H1 (cell line): ENCODE results near the gene PCP4. TPM values are rescaled to one million over a fixed set of nuclear protein-coding genes. Genes with fewer than 3 reads are reported as not detected.

Source experiments
- CTCF ChIA-PET: fragments of 300-600 bp; sonication (Branson Sonifier 250); formaldehyde crosslinking; loops from one replicate; lab custom pipeline; 2021; ENCODE audit not compliant: partially characterized antibody; lab: Charles Lee
- POLR2A ChIA-PET: fragments of 300-600 bp; sonication (Branson Sonifier 250); formaldehyde crosslinking; loops from one replicate; lab custom pipeline; 2021; ENCODE audit warnings: inconsistent platforms; ENCODE audit not compliant: partially characterized antibody; lab: Charles Lee
- DNase-seq, 2 experiments: peaks; one replicate each; pipeline versions ENCODE4 v3.0.0 to v3.0.0-alpha.2; 2010 to 2022; ENCODE audit warnings: low spot score in 2 of 2, low read depth in 1 of 2, mixed read lengths in 1 of 2
- FAIRE-seq: peaks from 2 replicates; lab custom pipeline; 2011; peaks lifted over from hg19 to GRCh38; lab: Jason Lieb, UNC
- H2AFZ ChIP-seq: 2 replicates; pipeline ENCODE4 v1.8.1; 2012; ENCODE audit warnings: low read length, inconsistent platforms
- H2AK5ac ChIP-seq: 2 replicates; pipeline ENCODE4 v1.6.1; 2013; ENCODE audit warnings: low read depth, low read length
- H2BK120ac ChIP-seq: replicated peaks from 2 replicates; pipeline ENCODE3; 2013; ENCODE audit warnings: low read depth, low read length, inconsistent platforms
- H2BK12ac ChIP-seq: 2 replicates; pipeline ENCODE4 v1.6.1; 2013; ENCODE audit warnings: low read depth, low read length
- H2BK15ac ChIP-seq: 2 replicates; pipeline ENCODE4 v1.6.1; 2013; ENCODE audit warnings: low read length
- H2BK20ac ChIP-seq: 2 replicates; pipeline ENCODE4 v1.6.1; 2013; ENCODE audit warnings: low read length
- H2BK5ac ChIP-seq: 2 replicates; pipeline ENCODE4 v1.6.1; 2013; ENCODE audit warnings: low read depth, low read length
- H3K14ac ChIP-seq: 2 replicates; pipeline ENCODE4 v1.6.1; 2013; ENCODE audit warnings: inconsistent platforms; ENCODE audit not compliant: insufficient read length
- H3K18ac ChIP-seq: 2 replicates; pipeline ENCODE4 v1.6.1; 2013; ENCODE audit warnings: low read length; ENCODE audit errors: extremely low read depth
- H3K23ac ChIP-seq: 2 replicates; pipeline ENCODE4 v1.6.1; 2013; ENCODE audit warnings: inconsistent platforms; ENCODE audit not compliant: insufficient read length
- H3K23me2 ChIP-seq: 2 replicates; pipeline ENCODE4 v1.6.1; 2013; ENCODE audit warnings: low read depth, low read length
- H3K27ac ChIP-seq: 2 replicates; pipeline ENCODE4 v1.6.1; 2011; ENCODE audit warnings: low read depth, low read length, inconsistent platforms
- H3K27me3 ChIP-seq, 4 experiments: replicated peaks in 1 of 4; 1 replicate in 1 of 4; 2 replicates in 3 of 4; pipeline versions ENCODE4 v1.6.1 to v1.8.1; 2011 to 2013; ENCODE audit warnings: low read length in 3 of 4, mild to moderate bottlenecking in 3 of 4, inconsistent platforms in 2 of 4, mixed read lengths in 2 of 4, moderate library complexity in 1 of 4; ENCODE audit not compliant: control insufficient read depth in 3 of 4, insufficient read depth in 3 of 4; ENCODE audit errors: extremely low read depth in 1 of 4
- H3K36me3 ChIP-seq, 4 experiments: 2 replicates each; pipeline versions ENCODE4 v1.6.1 to v1.8.1; 2011 to 2013; ENCODE audit warnings: mild to moderate bottlenecking in 4 of 4, low read length in 3 of 4, moderate library complexity in 2 of 4, control low read depth in 1 of 4, inconsistent platforms in 1 of 4; ENCODE audit not compliant: insufficient read depth in 4 of 4, control insufficient read depth in 2 of 4
- H3K4ac ChIP-seq: replicated peaks from 2 replicates; pipeline ENCODE3; 2013; ENCODE audit warnings: low read length, low read depth, mixed read lengths, inconsistent platforms; ENCODE audit not compliant: insufficient read length
- H3K4me1 ChIP-seq, 4 experiments: replicated peaks in 1 of 4; 1 replicate in 1 of 4; 2 replicates in 3 of 4; pipeline versions ENCODE4 v1.6.1 to v1.8.1; 2011 to 2013; ENCODE audit warnings: low read length in 3 of 4, inconsistent platforms in 2 of 4, mixed read lengths in 1 of 4; ENCODE audit not compliant: insufficient read depth in 4 of 4, control insufficient read depth in 3 of 4
- H3K4me2 ChIP-seq, 2 experiments: 2 replicates each; pipeline versions ENCODE4 v1.6.1 to v1.8.1; 2011 to 2013; ENCODE audit warnings: low read depth in 2 of 2, low read length in 2 of 2, control low read depth in 1 of 2, inconsistent platforms in 1 of 2, mild to moderate bottlenecking in 1 of 2; ENCODE audit not compliant: insufficient read depth in 1 of 2
- H3K4me3 ChIP-seq, 4 experiments: fragments of 200-600, 300-600 bp in 1 of 4; sonication (generic), shearing (Covaris generic), sonication (Bioruptor Twin) in 1 of 4; 2 replicates each; pipeline versions ENCODE4 v1.5.1 to v1.8.1; 2011 to 2016; ENCODE audit warnings: low read length in 4 of 4, low read depth in 3 of 4, control low read depth in 2 of 4, inconsistent platforms in 2 of 4, mild to moderate bottlenecking in 2 of 4, mixed read lengths in 1 of 4, moderate library complexity in 1 of 4; ENCODE audit not compliant: insufficient read depth in 2 of 4; ENCODE audit errors: extremely low read depth in 1 of 4
- H3K56ac ChIP-seq: replicated peaks from 2 replicates; pipeline ENCODE3; 2013; ENCODE audit warnings: low read depth, mild to moderate bottlenecking, mixed read lengths, low read length, inconsistent platforms; ENCODE audit not compliant: insufficient read length
- H3K79me1 ChIP-seq: 2 replicates; pipeline ENCODE4 v1.6.1; 2013; ENCODE audit warnings: low read depth, low read length, control low read depth
- H3K79me2 ChIP-seq, 2 experiments: 2 replicates each; pipeline versions ENCODE4 v1.6.1 to v1.8.1; 2012 to 2013; ENCODE audit warnings: low read length in 2 of 2, mild to moderate bottlenecking in 2 of 2, inconsistent platforms in 1 of 2; ENCODE audit not compliant: insufficient read depth in 2 of 2, control insufficient read depth in 1 of 2
- H3K9ac ChIP-seq, 4 experiments: replicated peaks in 1 of 4; 1 replicate in 1 of 4; 2 replicates in 3 of 4; pipeline versions ENCODE4 v1.6.1 to v1.8.1; 2011 to 2013; ENCODE audit warnings: low read depth in 3 of 4, low read length in 3 of 4, control low read depth in 2 of 4, mild to moderate bottlenecking in 2 of 4, moderate library complexity in 2 of 4, inconsistent platforms in 1 of 4; ENCODE audit errors: extremely low read depth in 1 of 4
- H3K9me3 ChIP-seq, 2 experiments: 2 replicates each; pipeline versions ENCODE4 v1.6.1 to v1.8.1; 2012 to 2013; ENCODE audit warnings: mild to moderate bottlenecking in 2 of 2, moderate library complexity in 2 of 2, control low read depth in 1 of 2, inconsistent platforms in 1 of 2, low read depth in 1 of 2, low read length in 1 of 2, mixed read lengths in 1 of 2; ENCODE audit not compliant: insufficient read depth in 2 of 2
- H4K20me1 ChIP-seq, 2 experiments: replicated peaks in 1 of 2; 2 replicates each; pipeline versions ENCODE3 to v1.8.1; 2011 to 2013; ENCODE audit warnings: inconsistent platforms in 2 of 2, low read length in 2 of 2, mild to moderate bottlenecking in 1 of 2; ENCODE audit not compliant: insufficient read depth in 2 of 2, control insufficient read depth in 1 of 2
- H4K5ac ChIP-seq: 2 replicates; pipeline ENCODE4 v1.6.1; 2013; ENCODE audit warnings: low read length, low read depth, mixed read lengths, inconsistent platforms; ENCODE audit not compliant: insufficient read length
- H4K8ac ChIP-seq: 2 replicates; pipeline ENCODE4 v1.8.0; 2013; ENCODE audit warnings: mild to moderate bottlenecking, moderate library complexity, low read length, inconsistent platforms; ENCODE audit not compliant: insufficient read depth; ENCODE audit errors: extremely low read depth
- H4K91ac ChIP-seq: replicated peaks from 2 replicates; pipeline ENCODE3; 2013; ENCODE audit warnings: low read length, mixed read lengths, inconsistent platforms; ENCODE audit not compliant: insufficient read length
- CREB1 ChIP-seq: IDR thresholded peaks from 2 replicates; pipeline ENCODE4 v1.6.1; 2012; ENCODE audit warnings: inconsistent platforms
- EGR1 ChIP-seq: IDR thresholded peaks from 2 replicates; pipeline ENCODE4 v1.6.1; 2011; ENCODE audit warnings: low read depth, low read length, borderline replicate concordance
- FOSL1 ChIP-seq: IDR thresholded peaks from 2 replicates; pipeline ENCODE4 v1.6.1; 2011; ENCODE audit warnings: mild to moderate bottlenecking, low read depth, low read length, moderate library complexity; ENCODE audit not compliant: insufficient read depth
- HDAC2 ChIP-seq, 2 experiments: fragments of 300-600 bp in 1 of 2; sonication (generic) in 1 of 2; IDR thresholded peaks; 2 replicates each; pipeline ENCODE4 v1.6.1; 2011 to 2012; ENCODE audit warnings: low read depth in 2 of 2, low read length in 2 of 2, mild to moderate bottlenecking in 2 of 2, moderate library complexity in 2 of 2, borderline replicate concordance in 1 of 2, inconsistent platforms in 1 of 2
- POLR2AphosphoS5 ChIP-seq: IDR thresholded peaks from 2 replicates; pipeline ENCODE4 v1.6.1; 2011; ENCODE audit warnings: low read depth, low read length
- POU5F1 ChIP-seq: IDR thresholded peaks from 2 replicates; pipeline ENCODE4 v1.6.1; 2011; ENCODE audit warnings: low read depth, mild to moderate bottlenecking, low read length, moderate library complexity
- RBBP5 ChIP-seq: IDR thresholded peaks from 2 replicates; pipeline ENCODE4 v1.7.1; 2012; ENCODE audit warnings: low read depth, mild to moderate bottlenecking, inconsistent platforms, low read length, moderate library complexity, borderline replicate concordance
- SP4 ChIP-seq: IDR thresholded peaks from 2 replicates; pipeline ENCODE4 v1.6.1; 2012; ENCODE audit warnings: low read length, inconsistent platforms
- SRF ChIP-seq: IDR thresholded peaks from 2 replicates; pipeline ENCODE4 v1.6.1; 2011; ENCODE audit warnings: mild to moderate bottlenecking, low read depth, low read length, moderate library complexity
- ZNF274 ChIP-seq: IDR thresholded peaks from 2 replicates; pipeline ENCODE4 v1.7.0; 2012; ENCODE audit warnings: low read length, borderline replicate concordance; ENCODE audit errors: extremely low read depth
- WGBS, 2 experiments: shearing (Covaris generic) in 1 of 2; methylation state at CpG; one replicate each; pipeline versions ENCODE4 v1.1.6 to v1.1.7; 2013 to 2015; ENCODE audit warnings: low lambda C conversion rate in 2 of 2, mixed read lengths in 2 of 2, inconsistent platforms in 1 of 2, low coverage in 1 of 2, missing lambda C conversion rate in 1 of 2; ENCODE audit not compliant: insufficient replicate concordance in 2 of 2, insufficient coverage in 1 of 2, insufficient read length in 1 of 2; ENCODE audit errors: extremely low coverage in 1 of 2, missing lambda C conversion rate in 1 of 2; 5-methylcytosine and 5-hydroxymethylcytosine counted together
- polyA plus RNA-seq, 7 experiments: library from polyadenylated mRNA; depleted of rRNA in 3 of 7; stranded (reverse) in 5 of 7; unstranded in 2 of 7; fragments of >200 nt in 5 of 7; fragments of 200-250 nt in 2 of 7; gene quantifications; 1 replicate in 5 of 7; 2 replicates in 1 of 7; 4 replicates in 1 of 7; pipeline versions ENCODE4 v1.2.1 to v1.2.3, GENCODE V29; 2011 to 2013; ENCODE audit warnings: missing spikeins in 2 of 7, mixed read lengths in 2 of 7
- total RNA-seq: library from RNA; stranded (reverse); fragmentation: NEBNext Ultra II Directional; extraction: Animal tissue kit (Norgen Biotek cat#: 25700); gene quantifications from 2 replicates; pipeline ENCODE4 v1.2.1, GENCODE V29; 2021
- TF ChIP-seq, protein P1 (sequence below): IDR thresholded peaks from 2 replicates; pipeline ENCODE4 v1.6.1; 2012; ENCODE audit warnings: inconsistent platforms

The PCP4 gene
- total and polyA plus RNA-seq, 2 of the 8 experiments (the other 6 are each of a cell fraction or from before 2014, with no cell fraction given) = 1.8 to 2.4 TPM

DNA sequence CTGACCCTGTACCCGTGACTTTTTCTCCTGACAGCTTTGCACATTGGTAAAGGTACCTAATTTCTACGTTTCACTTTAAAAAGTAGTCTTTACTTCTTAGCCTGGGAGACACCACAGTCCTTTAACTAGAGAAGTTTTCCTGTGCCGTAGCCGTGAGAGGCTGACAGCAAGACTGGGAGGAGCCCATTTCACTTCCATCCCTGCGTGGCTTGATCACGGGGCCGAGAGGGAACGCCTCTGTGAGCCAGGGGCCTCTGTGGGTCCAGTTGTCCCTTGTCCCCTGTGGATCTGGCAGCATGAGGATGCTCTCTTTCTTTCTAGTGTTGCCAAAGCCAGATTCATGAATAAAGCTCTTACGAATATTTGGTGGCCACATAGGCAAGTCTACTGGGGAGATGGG lies 21.6 kb downstream of the PCP4 start:
- Histone ChIP-seq H4K5ac (no peak overlapping the region), H3K79me2 (no peaks in the 10 kb centered on the region), H4K8ac (no peak overlapping the region), H2BK5ac (no peak overlapping the region), H2BK20ac (no peak overlapping the region), H3K14ac (no peak overlapping the region), H3K23ac (no peak overlapping the region), H3K9ac (no peak overlapping the region), H2AFZ (no peak overlapping the region), H3K23me2 (no peaks in the 10 kb centered on the region), H3K4me3 (no peak overlapping the region), H3K4me1 (peaks cover 0 to 4% (median 0%) of the 10 kb centered on the region in 4 experiments; a peak in 1 of 7 replicates), H3K4me2 (no peak overlapping the region), H3K27me3 (no peaks in the 10 kb centered on the region), H3K56ac (no peak overlapping the region), H3K27ac (no peak overlapping the region), H3K9me3 (no peaks in the 10 kb centered on the region), H4K91ac (no peak overlapping the region), H2AK5ac (no peak overlapping the region), H2BK12ac (no peak overlapping the region), H3K79me1 (no peaks in the 10 kb centered on the region), H3K4ac (no peak overlapping the region), H2BK15ac (no peak overlapping the region), H4K20me1 (no peaks in the 10 kb centered on the region), H3K18ac (no peak overlapping the region), H2BK120ac (no peak overlapping the region), H3K36me3 (no peaks in the 10 kb centered on the region)
- no peak for FAIRE-seq
- no peak for DNase-seq
- 92% methylated on average over 9 of the region's 9 CpGs; no CpG with 5 or more reads in 1 of the 2 experiments for WGBS, 2 experiments
- TF ChIP-seq HDAC2 (IDR thresholded peaks at IDR 0.05; ENCODE audit: borderline replicate concordance in 1 of 2, low read depth in 2 of 2, low read length in 2 of 2) = no peak
- no peak for TF ChIP-seq POLR2AphosphoS5
- no peak for TF ChIP-seq EGR1
- TF ChIP-seq, protein P1, sequence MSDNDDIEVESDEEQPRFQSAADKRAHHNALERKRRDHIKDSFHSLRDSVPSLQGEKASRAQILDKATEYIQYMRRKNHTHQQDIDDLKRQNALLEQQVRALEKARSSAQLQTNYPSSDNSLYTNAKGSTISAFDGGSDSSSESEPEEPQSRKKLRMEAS = no peak
- TF ChIP-seq POU5F1 = no peak
- no peak for TF ChIP-seq SP4
- TF ChIP-seq FOSL1 = no peak
- no peak for TF ChIP-seq SRF
- TF ChIP-seq ZNF274 = no peak
- no peak for TF ChIP-seq CREB1
- no peak for TF ChIP-seq RBBP5
- ChIA-PET CTCF (interaction anchor here (1.2 to 1.5 kb wide), 3 partner anchors 11 to 115 kb away, joined by 3 read pairs; partner anchors contain the start of gene PCP4), POLR2A (no interaction called here)
